Dermis blood vessel endothelial cell (primary cell): Measurements from ENCODE around the gene PTPRN2. TPM values are rescaled to one million over a fixed set of nuclear protein-coding genes. Genes with fewer than 3 reads are reported as not detected.
"Not testable (repeated sequence)": the region's sequence is repeated elsewhere in the genome, so short reads cannot be mapped to it uniquely, and the experiment has no call there.

Experiments
- DNase-seq: peaks from one replicate; pipeline ENCODE4 v3.0.0; 2010
- total RNA-seq: library from RNA; depleted of rRNA; stranded (reverse); fragments of >200 nt; gene quantifications from 2 replicates; pipeline ENCODE4 v1.2.3, GENCODE V29; 2014

PTPRN2 gene
- total RNA-seq, 1 donor from 2014 or later: 2.2 TPM

- no peak for DNase-seq
These were observed 173.6 kb downstream of the PTPRN2 start for GRCh38 chr7:158414002-158414401.

GRCh38 chr7:158411232-158411950 is 176.2 kb downstream of the PTPRN2 start:
- no peak for DNase-seq

GRCh38 chr7:158410720-158411119 is 176.9 kb downstream of the PTPRN2 start:
- DNase-seq: no peak

- DNase-seq: no peak
These were observed 177.8 kb downstream of the PTPRN2 start for GRCh38 chr7:158409816-158410330.

GRCh38 chr7:158409120-158409519 is 178.5 kb downstream of the PTPRN2 start:
- DNase-seq: no peak

GRCh38 chr7:158408318-158408920 is 179.2 kb downstream of the PTPRN2 start:
- no peak for DNase-seq

- DNase-seq: peak; percentile 43
These were observed 179.9 kb downstream of the PTPRN2 start for GRCh38 chr7:158407581-158408317.

- no peak for DNase-seq
These were observed 180.8 kb downstream of the PTPRN2 start for GRCh38 chr7:158406801-158407200.

GRCh38 chr7:158406364-158406763 is 181.3 kb downstream of the PTPRN2 start:
- no peak for DNase-seq

GRCh38 chr7:158405771-158406170 is 181.9 kb downstream of the PTPRN2 start:
- DNase-seq: not testable (repeated sequence)

GRCh38 chr7:158405324-158405723 is 182.3 kb downstream of the PTPRN2 start:
- no peak for DNase-seq

GRCh38 chr7:158404031-158404761 is 183.4 kb downstream of the PTPRN2 start:
- DNase-seq: no peak

GRCh38 chr7:158403013-158403821 is 184.4 kb downstream of the PTPRN2 start:
- no peak for DNase-seq

- no peak for DNase-seq
These were observed 185.2 kb downstream of the PTPRN2 start for GRCh38 chr7:158402471-158402870.

- no peak for DNase-seq
These were observed 185.8 kb downstream of the PTPRN2 start for GRCh38 chr7:158401826-158402225.

GRCh38 chr7:158401295-158401694 is 186.3 kb downstream of the PTPRN2 start:
- DNase-seq: no peak

GRCh38 chr7:158400601-158401225 is 186.9 kb downstream of the PTPRN2 start:
- DNase-seq: no peak

GRCh38 chr7:158399762-158400161 is 187.9 kb downstream of the PTPRN2 start:
- no peak for DNase-seq

GRCh38 chr7:158398750-158399149 is 188.9 kb downstream of the PTPRN2 start:
- DNase-seq: no peak

- no peak for DNase-seq
These were observed 189.7 kb downstream of the PTPRN2 start for GRCh38 chr7:158397885-158398284.
